B cell (primary cell): Measurements from ENCODE around the gene IFT122. TPM values are rescaled to one million over a fixed set of nuclear protein-coding genes. Genes with fewer than 3 reads are reported as not detected.

ENCODE experiments used
- ATAC-seq: fragments of 200-7000 bp; cut with Tn5 transposase; one replicate; pipeline ENCODE4 v1.10.0; 2021; ENCODE audit warnings: low read depth, mild to moderate bottlenecking, moderate number of reproducible peaks, moderate library complexity
- CTCF ChIA-PET: fragments of 350-600 bp; sonication (Branson Sonifier 250); formaldehyde crosslinking; loops from one replicate; lab custom pipeline; 2021; ENCODE audit warnings: antibody characterized with exemption, inconsistent platforms; lab: Charles Lee
- POLR2A ChIA-PET: fragments of 350-600 bp; sonication (Branson Sonifier 250); formaldehyde crosslinking; loops from one replicate; lab custom pipeline; 2021; ENCODE audit warnings: antibody characterized with exemption; lab: Charles Lee
- DNase-seq: peaks from one replicate; pipeline ENCODE4 v3.0.0; 2013
- H2AFZ ChIP-seq: 2 replicates; pipeline ENCODE4 v1.6.1; 2012; ENCODE audit warnings: mild to moderate bottlenecking, low read depth, low read length; ENCODE audit not compliant: insufficient read depth, poor library complexity, severe bottlenecking
- H3K27ac ChIP-seq, 2 donors: 1 replicate in 1 of 2; 2 replicates in 1 of 2; pipeline ENCODE4 v1.5.1; 2012 to 2013; ENCODE audit warnings: low read length in 2 of 2, mild to moderate bottlenecking in 2 of 2, moderate library complexity in 1 of 2
- H3K27me3 ChIP-seq, 4 experiments: fragments of 200-600 bp in 1 of 4; sonication (generic) in 1 of 4; replicated peaks in 1 of 4; 1 replicate in 2 of 4; 2 replicates in 2 of 4; pipeline versions ENCODE4 v1.6.1 to v1.7.0; 2013 to 2016; ENCODE audit warnings: low read length in 3 of 4, mild to moderate bottlenecking in 2 of 4, mixed read lengths in 1 of 4, moderate library complexity in 1 of 4; ENCODE audit not compliant: insufficient read depth in 4 of 4, control insufficient read depth in 3 of 4; ENCODE audit errors: control extremely low read depth in 1 of 4
- H3K36me3 ChIP-seq, 2 experiments: replicated peaks in 1 of 2; 1 replicate in 1 of 2; 2 replicates in 1 of 2; pipeline versions ENCODE4 v1.6.1 to v1.7.1; 2013; ENCODE audit warnings: low read length in 1 of 2; ENCODE audit not compliant: insufficient read depth in 2 of 2, control insufficient read depth in 1 of 2; ENCODE audit errors: control extremely low read depth in 1 of 2, extremely low read depth in 1 of 2
- H3K4me1 ChIP-seq, 2 donors: fragments of 200-600 bp in 1 of 2; sonication (generic) in 1 of 2; 1 replicate in 1 of 2; 2 replicates in 1 of 2; pipeline versions ENCODE4 v1.5.1 to v1.6.1; 2013 to 2017; ENCODE audit warnings: low read length in 2 of 2; ENCODE audit not compliant: control insufficient read depth in 2 of 2, insufficient read depth in 2 of 2
- H3K4me2 ChIP-seq: replicated peaks from 2 replicates; pipeline ENCODE3; 2012; ENCODE audit warnings: mild to moderate bottlenecking, low read depth, low read length; ENCODE audit not compliant: poor library complexity, severe bottlenecking
- H3K4me3 ChIP-seq, 5 experiments: fragments of 200-600 bp in 1 of 5; sonication (generic) in 1 of 5; 1 replicate in 3 of 5; 2 replicates in 2 of 5; pipeline versions ENCODE4 v1.5.1 to v1.7.0; 2011 to 2016; ENCODE audit warnings: low read length in 4 of 5, mild to moderate bottlenecking in 4 of 5, low read depth in 2 of 5, control low read depth in 1 of 5, moderate library complexity in 1 of 5; ENCODE audit not compliant: insufficient read depth in 1 of 5; ENCODE audit errors: control extremely low read depth in 1 of 5, extremely low read depth in 1 of 5
- H3K79me2 ChIP-seq: fragments of 200-600 bp; sonication (generic); one replicate; pipeline ENCODE4 v1.6.0; 2016; ENCODE audit warnings: low read length; ENCODE audit not compliant: control insufficient read depth, insufficient read depth
- H3K9ac ChIP-seq: fragments of 200-600 bp; sonication (generic); 2 replicates; pipeline ENCODE4 v1.6.1; 2017; ENCODE audit warnings: mild to moderate bottlenecking, low read length, moderate library complexity
- H3K9me3 ChIP-seq, 3 donors: one replicate each; pipeline versions ENCODE4 v1.6.1 to v1.7.1; 2013; ENCODE audit warnings: low read length in 2 of 3; ENCODE audit not compliant: control insufficient read depth in 2 of 3, insufficient read depth in 1 of 3; ENCODE audit errors: control extremely low read depth in 1 of 3
- H4K20me1 ChIP-seq: 2 replicates; pipeline ENCODE4 v1.6.0; 2012; ENCODE audit warnings: mild to moderate bottlenecking, low read length; ENCODE audit not compliant: insufficient read depth, control insufficient read depth, poor library complexity, severe bottlenecking
- H3K27ac Mint-ChIP-seq: one replicate; pipeline ENCODE4 v1.8.0; 2021; ENCODE audit warnings: mixed read lengths
- H3K27me3 Mint-ChIP-seq: one replicate; pipeline ENCODE4 v1.8.0; 2021; ENCODE audit warnings: mixed read lengths
- H3K4me1 Mint-ChIP-seq: one replicate; pipeline ENCODE4 v1.8.0; 2021; ENCODE audit warnings: mixed read lengths
- H3K4me3 Mint-ChIP-seq: one replicate; pipeline ENCODE4 v1.8.0; 2021; ENCODE audit warnings: mixed read lengths
- H3K9me3 Mint-ChIP-seq: one replicate; pipeline ENCODE4 v1.8.0; 2022; ENCODE audit warnings: mixed read lengths; ENCODE audit not compliant: insufficient read depth
- EZH2 ChIP-seq: IDR thresholded peaks from 2 replicates; pipeline ENCODE4 v1.6.1; 2012; ENCODE audit warnings: borderline replicate concordance, low read depth, mild to moderate bottlenecking, moderate library complexity, low read length; ENCODE audit not compliant: insufficient read depth, poor library complexity, severe bottlenecking
- WGBS: methylation state at CpG from one replicate; pipeline ENCODE4 v1.1.5; 2013; ENCODE audit warnings: missing lambda C conversion rate; ENCODE audit not compliant: insufficient coverage; 5-methylcytosine and 5-hydroxymethylcytosine counted together
- intact Hi-C: fragments of 100-400 bp; cut with micrococcal nuclease; formaldehyde crosslinking; loops from one replicate; pipeline ENCODE4 v1.10.0; 2022
- polyA plus RNA-seq: library from polyadenylated mRNA; depleted of rRNA; stranded (reverse); fragments of >200 nt; gene quantifications from 2 replicates; pipeline ENCODE4 v1.2.3, GENCODE V29; 2012
- total RNA-seq, 2 donors: library from RNA; stranded (reverse); fragments of 120-200 nt in 1 of 2; gene quantifications; 1 replicate in 1 of 2; 2 replicates in 1 of 2; pipeline versions ENCODE4 v1.2.3 to v1.2.4, GENCODE V29; 2013 to 2022
- TF ChIP-seq, protein P1 (sequence below): fragments of 200-600 bp; IDR thresholded peaks from one replicate; pipeline ENCODE4 v1.8.0; 2022; ENCODE audit warnings: antibody characterized with exemption, mild to moderate bottlenecking

Gene IFT122
- total and polyA plus RNA-seq, 2 donors (not counting 1 experiment from before 2014, with no cell fraction given) = 14.0 to 34.3 TPM

DNA sequence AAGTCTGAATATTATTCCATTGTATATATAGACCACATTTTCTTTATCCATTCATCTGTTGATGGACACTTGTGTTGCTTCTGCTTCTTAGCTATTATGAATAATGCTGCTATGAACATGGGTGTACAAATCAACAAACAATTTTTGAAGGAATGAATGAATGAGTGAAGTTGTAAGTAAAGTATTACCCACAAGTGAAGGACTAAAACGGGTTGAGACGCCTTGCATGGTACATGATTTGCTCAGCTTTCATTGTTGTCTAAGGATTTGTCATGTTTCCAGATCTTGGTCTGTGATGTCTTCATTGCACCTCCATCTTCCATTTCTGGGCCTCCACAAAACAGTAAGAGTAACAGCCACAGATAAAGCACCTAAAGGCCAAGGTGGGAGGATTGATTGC lies 20.5 kb downstream of the IFT122 start:
- TF ChIP-seq, protein P1, sequence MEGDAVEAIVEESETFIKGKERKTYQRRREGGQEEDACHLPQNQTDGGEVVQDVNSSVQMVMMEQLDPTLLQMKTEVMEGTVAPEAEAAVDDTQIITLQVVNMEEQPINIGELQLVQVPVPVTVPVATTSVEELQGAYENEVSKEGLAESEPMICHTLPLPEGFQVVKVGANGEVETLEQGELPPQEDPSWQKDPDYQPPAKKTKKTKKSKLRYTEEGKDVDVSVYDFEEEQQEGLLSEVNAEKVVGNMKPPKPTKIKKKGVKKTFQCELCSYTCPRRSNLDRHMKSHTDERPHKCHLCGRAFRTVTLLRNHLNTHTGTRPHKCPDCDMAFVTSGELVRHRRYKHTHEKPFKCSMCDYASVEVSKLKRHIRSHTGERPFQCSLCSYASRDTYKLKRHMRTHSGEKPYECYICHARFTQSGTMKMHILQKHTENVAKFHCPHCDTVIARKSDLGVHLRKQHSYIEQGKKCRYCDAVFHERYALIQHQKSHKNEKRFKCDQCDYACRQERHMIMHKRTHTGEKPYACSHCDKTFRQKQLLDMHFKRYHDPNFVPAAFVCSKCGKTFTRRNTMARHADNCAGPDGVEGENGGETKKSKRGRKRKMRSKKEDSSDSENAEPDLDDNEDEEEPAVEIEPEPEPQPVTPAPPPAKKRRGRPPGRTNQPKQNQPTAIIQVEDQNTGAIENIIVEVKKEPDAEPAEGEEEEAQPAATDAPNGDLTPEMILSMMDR = no peak
- no peak for TF ChIP-seq EZH2
- Histone ChIP-seq H2AFZ (no peak overlapping the region), H3K27ac (no peak overlapping the region), H3K36me3 (peaks cover 1 to 10% of the 10 kb centered on the region in 2 experiments), H3K9me3 (no peaks in the 10 kb centered on the region), H3K79me2 (no peaks in the 10 kb centered on the region), H3K9ac (no peak overlapping the region), H3K4me1 (no peaks in the 10 kb centered on the region), H3K4me2 (no peak overlapping the region), H3K4me3 (no peak overlapping the region), H3K27me3 (no peaks in the 10 kb centered on the region), H4K20me1 (no peaks in the 10 kb centered on the region)
- DNase-seq (no peak), ATAC-seq (no peak)
- CTCF ChIA-PET = no interaction called here
- H3K27me3 Mint-ChIP-seq = no peaks in the 10 kb centered on the region
- H3K27ac Mint-ChIP-seq = no peak overlapping the region
- no peaks in the 10 kb centered on the region for H3K9me3 Mint-ChIP-seq
- POLR2A ChIA-PET = no interaction called here
- no peaks in the 10 kb centered on the region for H3K4me1 Mint-ChIP-seq
- intact Hi-C loops = no loop called here
- WGBS = 83% methylated on average over 2 of the region's 2 CpGs
- H3K4me3 Mint-ChIP-seq = no peak overlapping the region

DNA sequence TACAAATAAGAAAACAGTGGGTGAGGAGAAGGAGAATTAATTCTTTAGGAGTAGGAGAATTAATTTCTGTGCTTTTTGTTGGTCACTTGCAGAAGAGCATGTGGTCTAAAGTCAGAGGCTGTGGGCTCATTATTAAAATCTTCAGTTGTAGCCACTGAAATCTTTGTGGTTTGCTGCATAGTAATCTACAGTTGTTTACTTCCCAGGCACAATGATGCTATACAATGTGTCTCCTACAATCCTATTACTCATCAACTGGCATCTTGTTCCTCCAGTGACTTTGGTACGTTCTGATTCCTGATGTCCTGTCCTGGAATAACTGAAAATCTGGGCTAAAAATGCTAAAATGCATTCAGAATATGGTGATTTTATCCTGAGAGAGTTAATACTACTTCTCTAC lies 21.0 kb downstream of the IFT122 start:
- intact Hi-C loops = no loop called here
- Histone ChIP-seq H3K36me3 (peaks cover 1 to 10% of the 10 kb centered on the region in 2 experiments), H3K79me2 (no peaks in the 10 kb centered on the region), H3K9ac (no peak overlapping the region), H4K20me1 (no peaks in the 10 kb centered on the region), H3K4me2 (no peak overlapping the region), H3K27ac (no peak overlapping the region), H3K4me1 (no peaks in the 10 kb centered on the region), H3K27me3 (no peaks in the 10 kb centered on the region), H2AFZ (no peak overlapping the region), H3K9me3 (no peaks in the 10 kb centered on the region), H3K4me3 (no peak overlapping the region)
- Mint-ChIP-seq H3K9me3 (no peaks in the 10 kb centered on the region), H3K27me3 (no peaks in the 10 kb centered on the region), H3K4me1 (no peaks in the 10 kb centered on the region), H3K27ac (no peak overlapping the region), H3K4me3 (no peak overlapping the region)
- ChIA-PET POLR2A (no interaction called here), CTCF (no interaction called here)
- no peak for TF ChIP-seq EZH2
- TF ChIP-seq, protein P1 = no peak
- no peak for DNase-seq
- ATAC-seq = no peak
- WGBS = no CpG with 5 or more reads among the region's 1 CpG
